ENCODE results near the gene DENND4C. TPM values are rescaled to one million over a fixed set of nuclear protein-coding genes. Genes with fewer than 3 reads are reported as not detected.
"Not testable (repeated sequence)": the region's sequence is repeated elsewhere in the genome, so short reads cannot be mapped to it uniquely, and the experiment has no call there.

DENND4C gene
- 55.6 TPM for total RNA-seq

DNA sequence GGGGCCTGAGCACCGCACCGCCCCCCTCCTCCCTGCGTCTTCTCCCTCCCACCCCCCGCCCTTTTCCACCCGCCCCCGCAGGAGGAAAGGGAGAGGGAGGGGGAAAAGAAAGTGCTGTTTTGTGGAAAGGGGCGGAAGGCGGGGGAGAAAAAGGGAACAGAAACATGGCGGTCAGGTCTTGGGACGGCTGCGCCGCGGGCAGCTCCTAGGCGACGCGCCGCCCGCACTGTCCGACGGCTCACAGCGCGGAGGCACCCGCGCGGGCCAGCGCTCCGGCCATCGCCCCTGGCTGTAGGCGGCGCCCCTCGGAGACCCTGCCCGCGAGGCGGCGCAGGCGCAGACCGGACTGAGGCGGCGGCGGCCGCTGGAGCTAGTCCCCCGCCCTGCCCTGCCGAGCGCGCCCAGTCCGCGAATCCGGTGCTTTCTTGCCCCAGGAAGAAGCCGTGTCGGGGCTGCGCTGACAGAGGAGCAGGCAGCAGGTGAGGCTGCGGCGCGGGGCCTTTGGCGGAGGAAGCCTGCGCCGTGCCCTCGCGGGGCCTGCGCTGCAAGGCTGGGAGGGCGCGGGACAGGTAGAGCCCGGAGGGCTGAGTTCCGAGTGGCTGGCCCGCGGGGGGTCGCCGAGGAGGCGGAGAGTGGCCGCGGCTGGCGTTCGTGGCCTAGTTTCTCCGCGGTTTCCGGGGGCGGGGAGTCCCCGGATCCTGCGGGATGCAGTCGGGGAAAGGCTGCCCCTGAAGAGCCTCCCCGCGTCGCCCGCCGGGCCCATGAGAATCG lies at the start of gene DENND4C:
Gene DENND4C, plus strand, starts transcription at position 339 of the 771 bp plus-strand sequence. CDS start 45,482 bp downstream, outside the sequence.
- peak; percentile 87 for DNase-seq (ENCODE audit: low spot score)

DNA sequence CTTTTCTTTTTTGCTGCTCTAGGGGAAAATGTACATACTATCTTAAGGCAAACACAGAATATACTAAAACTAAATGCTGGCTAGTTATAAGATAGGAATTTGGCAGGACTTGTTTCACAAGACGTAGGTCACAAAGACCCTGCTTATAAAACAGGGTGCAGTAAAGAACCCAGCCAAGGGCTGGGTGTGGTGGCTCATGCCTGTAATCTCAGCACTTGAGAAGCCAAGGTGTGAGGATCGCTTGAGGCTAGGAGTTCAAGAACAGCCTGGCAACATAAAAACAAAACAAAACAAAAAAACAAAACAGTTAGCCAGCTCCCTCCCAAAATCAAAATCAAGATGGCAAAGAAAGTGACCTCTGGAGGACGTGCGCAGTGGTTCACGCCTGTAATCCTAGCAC lies 49.5 kb upstream of the DENND4C start:
- no peak for DNase-seq (ENCODE audit: low spot score)

DNA sequence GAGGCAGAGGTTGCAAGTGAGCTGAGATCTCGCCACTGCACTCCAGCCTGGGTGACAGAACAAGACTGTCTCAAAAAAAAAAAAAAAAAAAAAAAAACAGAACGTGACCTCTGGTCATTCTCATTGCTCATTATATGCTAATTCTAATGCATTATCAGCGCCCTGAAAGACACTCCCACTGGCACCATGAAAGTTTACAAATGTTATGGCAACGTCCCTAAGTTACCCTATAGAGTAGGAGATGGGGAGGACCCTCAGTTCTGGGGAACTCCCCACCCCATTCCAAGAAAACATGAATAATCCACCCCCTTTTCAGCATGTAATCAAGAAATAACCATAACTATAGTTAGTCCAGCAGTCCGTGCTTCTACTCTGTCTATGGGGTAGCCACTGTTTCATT lies 48.9 kb upstream of the DENND4C start:
- DNase-seq (ENCODE audit: low spot score) = no peak

DNA sequence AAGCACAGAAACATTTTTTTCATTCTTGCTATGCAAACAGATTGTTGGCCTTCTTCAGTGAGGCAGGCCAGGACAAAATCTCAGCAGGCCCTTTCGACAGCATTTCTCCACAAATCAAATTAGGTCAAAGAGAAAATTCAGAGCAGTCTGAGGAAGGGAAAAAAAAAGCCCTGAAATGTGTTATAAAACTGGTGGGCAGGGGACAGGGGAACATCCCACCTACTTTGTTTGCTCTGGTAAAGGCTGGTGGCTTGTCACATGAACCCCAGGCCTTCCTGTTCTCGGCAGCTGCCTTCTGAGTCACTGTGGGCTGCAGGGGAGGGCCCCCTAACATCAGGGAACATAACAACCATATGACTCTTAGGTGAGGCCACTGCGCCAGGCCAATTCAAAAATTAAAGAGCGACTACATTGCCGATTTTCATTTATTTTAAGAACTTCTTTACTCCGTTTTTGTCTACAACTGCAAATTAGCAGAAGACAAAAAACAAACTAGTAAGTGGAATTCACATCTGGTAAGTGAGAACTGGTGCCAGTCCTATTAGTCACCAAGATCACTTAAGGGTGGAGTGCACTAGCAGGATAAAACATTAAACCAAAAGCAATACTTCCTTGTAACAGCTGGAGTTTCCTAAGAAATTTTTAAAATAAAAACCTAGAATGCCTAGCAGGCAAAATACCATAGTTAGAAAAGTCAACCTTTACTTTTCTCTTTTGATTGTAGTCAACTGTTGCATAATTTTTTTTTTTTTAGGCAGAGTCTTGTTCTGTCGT lies 46.2 kb upstream of the DENND4C start:
- peak; percentile 85 for DNase-seq (ENCODE audit: low spot score)

DNA sequence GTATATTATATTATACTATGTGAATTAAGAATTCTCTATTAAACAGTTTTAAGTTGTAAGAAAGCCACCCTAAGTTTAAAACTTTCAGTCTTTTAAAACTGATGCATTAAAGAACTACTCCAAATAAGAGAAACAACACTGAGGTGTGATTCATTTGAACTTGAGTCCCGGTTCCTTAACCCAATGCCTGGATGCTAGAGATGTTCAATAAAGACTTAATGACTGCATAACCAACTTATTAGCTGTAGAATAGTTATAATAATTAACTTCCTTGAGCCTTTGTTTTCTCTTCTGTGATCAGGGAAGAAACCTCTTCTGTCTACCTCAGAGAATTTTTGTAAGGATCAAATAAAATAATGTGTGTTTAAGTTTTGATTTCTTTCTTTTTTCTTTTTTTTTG lies 45.3 kb upstream of the DENND4C start:
- DNase-seq (ENCODE audit: low spot score) = no peak

DNA sequence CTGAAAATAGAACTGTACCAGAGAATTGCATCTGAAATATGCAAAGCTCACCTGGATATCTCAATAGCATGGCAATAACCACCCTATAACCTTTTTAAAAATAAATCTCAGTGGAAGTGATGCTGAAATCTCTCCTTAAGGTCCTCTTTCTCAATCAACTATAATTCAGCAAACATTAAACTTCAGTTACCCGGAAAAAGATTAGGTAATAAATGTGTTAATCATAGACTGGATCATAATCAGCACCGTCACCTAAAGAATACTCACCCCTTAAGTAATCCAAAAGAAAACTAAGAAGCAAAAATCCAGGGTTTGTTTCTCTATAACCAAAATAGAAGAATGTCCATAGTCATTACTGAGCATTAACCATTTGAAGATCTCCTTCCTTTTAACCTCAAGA lies 44.3 kb upstream of the DENND4C start:
- DNase-seq (ENCODE audit: low spot score) = no peak

DNA sequence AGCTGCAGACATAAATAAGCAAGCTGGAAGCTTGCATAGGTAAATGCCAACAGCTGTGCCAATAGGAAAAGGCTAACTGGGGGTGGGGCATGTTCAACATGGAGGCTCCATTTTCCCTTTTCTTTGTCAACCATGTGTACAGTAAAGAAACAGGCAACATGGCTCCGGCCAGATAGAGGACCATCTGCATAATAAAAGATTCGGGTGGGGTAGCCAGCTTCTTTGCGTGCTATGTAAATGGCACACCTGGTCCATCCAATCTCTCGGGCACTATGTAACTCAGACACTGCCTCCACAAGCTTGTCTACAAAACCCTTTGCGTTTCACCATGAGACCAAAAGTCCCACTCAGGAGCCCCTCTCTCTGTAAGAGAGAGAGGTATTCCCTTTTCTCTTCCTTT lies 41.7 kb upstream of the DENND4C start:
- no peak for DNase-seq (ENCODE audit: low spot score)

DNA sequence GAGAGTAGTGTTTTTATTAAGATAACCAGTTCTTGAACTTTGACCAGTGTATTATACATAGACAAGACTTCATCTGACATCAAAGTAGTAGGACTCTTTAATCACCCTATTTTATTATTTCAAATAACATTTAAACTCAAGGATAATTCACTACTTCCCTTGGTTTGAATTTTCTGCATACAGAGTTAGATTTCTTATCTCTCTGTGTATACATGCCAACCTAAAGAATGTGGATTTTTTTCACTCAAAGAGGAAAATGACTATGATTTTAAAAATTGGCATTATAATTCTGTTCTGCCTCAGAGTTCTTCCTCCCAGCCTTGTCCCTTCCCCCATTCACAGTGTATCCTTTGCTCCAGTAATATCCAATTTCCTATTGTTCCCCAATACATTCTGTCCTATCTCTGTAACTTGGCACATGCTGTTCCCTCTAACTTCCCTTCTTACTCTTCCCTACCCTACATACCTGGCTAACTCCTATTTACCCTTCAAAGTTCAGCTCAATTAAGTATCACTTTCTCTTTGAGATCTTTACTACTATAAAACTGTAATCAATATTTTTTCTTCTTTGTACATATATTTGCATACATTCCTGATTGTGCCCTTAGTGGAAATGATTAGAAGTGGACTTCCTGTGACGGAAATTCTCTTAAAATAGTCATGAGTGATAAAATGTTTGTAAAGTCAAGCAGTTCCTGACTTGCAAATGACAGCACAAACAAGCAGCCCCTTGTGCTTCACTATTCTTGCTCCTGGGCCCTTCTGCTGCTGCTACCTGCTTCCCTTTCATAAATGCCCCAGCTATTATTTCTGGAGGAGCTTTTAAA lies 38.1 kb upstream of the DENND4C start:
- DNase-seq (ENCODE audit: low spot score) = no peak

DNA sequence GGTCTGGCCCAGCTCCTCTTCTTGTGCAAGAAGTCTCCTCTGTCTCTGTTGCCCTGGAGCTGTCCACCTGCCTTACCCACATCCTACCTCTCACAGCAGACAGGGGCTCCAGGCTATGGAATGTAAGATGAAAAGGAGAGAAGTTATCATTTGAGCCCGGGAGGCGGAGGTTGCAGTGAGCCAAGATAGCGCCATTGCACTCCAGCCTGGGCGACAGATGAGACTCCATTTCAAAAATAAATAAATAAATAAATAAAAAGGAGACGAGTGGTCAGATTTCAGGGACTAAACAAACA lies 37.5 kb upstream of the DENND4C start:
- DNase-seq (ENCODE audit: low spot score) = no peak

DNA sequence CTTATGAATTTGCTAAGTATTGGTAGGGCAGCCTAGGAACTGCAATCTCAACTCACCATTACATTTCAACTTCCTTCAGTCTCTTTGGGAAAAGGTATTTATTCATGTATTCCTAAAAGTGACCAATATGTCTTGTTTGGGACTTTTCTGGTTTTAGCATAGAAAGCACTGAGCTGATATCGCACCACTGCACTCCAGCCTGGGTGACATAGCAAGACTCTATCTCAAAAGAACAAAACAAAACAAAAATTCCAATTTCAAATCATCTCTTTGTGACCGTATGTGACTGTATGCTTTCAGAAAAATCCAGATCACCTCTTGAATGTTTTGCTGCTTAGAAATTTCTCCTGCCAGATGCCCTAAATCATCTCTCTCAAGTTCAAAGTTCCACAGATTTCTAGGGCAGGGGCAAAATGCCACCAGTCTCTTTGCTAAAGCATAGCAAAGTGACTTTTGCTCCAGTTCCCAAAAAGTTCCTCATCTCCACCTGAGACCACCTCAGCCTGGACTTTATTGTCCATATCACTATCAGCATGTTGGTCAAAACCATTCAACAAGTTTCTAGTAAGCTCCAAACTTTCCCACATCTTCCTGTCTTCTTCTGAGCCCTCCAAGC lies 37.0 kb upstream of the DENND4C start:
- DNase-seq (ENCODE audit: low spot score) = not testable (repeated sequence)

DNA sequence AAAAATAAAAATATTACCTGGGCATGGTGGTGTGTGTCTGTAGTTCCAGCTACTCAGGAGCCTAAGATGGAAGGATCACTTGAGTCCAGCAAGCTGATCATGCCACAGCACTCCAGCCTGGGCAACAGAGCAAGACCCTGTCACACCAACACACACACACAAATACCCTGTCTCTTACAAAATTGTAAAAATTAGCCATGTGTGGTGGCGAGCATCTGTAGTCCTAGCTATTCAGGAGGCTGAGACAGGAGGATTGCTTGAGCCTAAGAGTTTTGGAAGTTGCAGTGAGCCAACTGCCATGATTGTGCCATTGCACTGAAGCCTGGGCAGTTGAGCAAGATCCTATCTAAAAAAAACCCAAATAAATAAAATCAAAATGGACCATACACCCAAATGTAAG lies 32.1 kb upstream of the DENND4C start:
- DNase-seq (ENCODE audit: low spot score) = no peak

DNA sequence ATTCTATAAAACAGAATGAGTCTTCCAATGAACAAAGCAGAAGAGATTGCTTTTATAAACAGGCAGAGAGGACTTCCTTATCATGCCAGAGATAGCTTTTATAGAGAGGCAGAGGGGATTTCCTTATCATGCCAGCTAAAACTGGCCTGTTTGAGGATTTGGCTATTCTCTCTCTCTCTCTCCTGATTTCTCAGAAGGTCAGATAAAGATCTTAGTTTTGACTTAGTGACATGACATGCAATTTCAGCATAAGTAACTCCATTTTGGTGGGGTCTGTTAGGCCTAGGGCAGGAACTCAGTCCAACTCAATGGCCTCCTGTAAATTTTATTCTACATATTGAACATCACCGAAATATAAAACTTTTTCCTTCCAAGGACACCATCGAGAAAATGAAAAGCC lies 31.5 kb upstream of the DENND4C start:
- no peak for DNase-seq (ENCODE audit: low spot score)

DNA sequence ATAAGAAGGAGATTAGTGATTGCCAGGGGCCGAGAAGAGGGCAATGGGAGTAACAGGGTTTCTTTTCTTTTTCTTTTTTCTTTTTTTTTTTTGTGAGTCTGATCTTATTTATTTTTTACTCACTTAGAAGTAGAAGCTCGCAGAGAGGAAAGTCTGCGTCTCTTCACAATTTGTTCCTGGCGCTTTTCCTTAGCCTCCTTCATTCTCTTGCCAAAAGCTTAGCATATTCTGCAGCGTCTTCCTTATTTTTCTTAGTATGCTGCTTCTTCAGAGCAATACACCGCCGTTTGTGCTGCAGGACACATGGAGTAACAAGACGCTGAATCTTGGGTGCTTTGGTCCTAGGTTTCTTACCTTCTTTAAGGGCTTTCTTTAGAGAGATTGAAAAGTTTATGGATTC lies 30.3 kb upstream of the DENND4C start:
- DNase-seq (ENCODE audit: low spot score) = peak; percentile 28

DNA sequence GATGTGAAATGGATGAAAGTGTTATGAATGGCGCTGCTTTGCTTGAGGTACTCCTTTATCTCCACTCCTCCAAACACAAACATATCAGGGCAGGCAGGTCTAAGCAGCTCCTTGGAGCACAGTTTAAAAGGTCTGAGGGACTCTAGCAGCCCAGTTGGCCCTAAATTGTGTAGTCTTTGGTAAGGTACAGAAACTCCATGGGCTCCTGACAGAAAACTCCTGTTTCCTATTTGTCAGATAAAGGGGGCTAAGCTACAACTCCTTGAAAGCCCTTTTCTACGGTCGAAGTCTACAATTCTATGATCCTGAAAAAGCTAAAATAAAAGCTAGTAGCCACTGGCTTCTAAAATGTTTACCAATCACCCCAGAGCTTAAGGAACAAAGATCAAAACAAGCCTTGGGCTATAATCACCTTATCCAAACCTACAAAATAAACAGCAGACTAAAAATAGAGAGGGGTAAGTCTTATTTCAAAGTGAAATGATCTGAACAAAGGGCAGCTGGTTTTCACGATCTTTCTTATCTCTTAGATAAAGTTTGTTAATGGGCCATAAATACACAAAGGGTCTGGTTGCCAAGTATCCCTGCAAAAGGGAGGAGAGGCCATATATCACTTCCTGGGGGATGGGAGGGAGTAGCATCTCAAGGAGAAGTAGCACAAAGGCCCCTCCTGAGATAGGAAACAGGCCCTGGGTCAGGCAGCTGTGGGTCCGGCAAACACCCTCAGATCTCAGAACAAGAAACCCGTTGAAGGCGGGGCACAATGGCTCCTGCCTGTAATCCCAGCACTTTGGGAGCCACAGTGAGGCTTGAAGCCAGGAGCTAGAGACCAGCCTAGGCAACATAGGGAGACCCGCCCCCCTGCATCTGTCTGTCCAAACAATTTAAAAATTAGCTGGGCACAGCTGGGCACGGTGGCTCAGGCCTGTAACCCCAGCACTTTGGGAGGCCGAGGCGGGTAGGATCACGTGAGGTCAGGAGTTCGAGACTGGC lies 28.3 kb upstream of the DENND4C start:
- DNase-seq (ENCODE audit: low spot score) = peak; percentile 34

DNA sequence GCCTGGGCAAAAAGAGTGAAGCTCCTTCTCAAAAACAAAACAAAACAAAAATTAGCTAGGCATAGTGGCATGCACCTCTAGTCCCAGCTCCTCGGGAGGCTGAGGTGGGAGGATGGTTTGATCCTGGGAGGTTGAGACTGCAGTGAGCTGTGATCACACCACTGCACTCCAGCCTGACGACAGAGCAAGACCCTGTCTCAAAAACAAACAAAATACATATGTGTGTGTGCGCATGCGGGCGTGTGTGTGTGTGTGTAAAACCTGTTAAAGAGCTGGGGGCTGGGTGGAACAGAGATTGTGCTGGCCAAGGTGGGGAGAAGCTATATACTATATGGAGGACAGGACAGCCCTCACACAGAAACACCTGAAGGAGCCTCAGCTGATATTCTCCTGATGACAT lies 27.4 kb upstream of the DENND4C start:
- no peak for DNase-seq (ENCODE audit: low spot score)

DNA sequence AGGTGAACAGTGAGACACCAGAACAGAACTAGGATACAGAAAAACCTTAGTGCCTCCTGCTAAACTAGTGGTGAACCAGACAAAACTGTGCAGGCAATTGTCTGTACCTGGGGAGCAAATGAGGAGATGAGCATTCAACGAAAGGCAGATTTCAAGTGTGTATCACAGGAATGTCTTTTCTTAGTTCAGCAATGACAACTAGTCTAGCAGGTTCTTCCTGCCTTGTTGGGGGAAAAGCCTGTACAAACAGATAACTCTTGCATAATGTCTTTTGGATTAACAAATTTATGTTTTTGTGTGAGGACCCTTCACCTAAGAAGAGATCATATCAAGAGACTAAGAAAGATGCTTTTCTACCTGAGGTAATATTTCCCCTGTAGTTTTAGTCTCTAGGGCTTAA lies 21.8 kb upstream of the DENND4C start:
- DNase-seq (ENCODE audit: low spot score) = no peak

DNA sequence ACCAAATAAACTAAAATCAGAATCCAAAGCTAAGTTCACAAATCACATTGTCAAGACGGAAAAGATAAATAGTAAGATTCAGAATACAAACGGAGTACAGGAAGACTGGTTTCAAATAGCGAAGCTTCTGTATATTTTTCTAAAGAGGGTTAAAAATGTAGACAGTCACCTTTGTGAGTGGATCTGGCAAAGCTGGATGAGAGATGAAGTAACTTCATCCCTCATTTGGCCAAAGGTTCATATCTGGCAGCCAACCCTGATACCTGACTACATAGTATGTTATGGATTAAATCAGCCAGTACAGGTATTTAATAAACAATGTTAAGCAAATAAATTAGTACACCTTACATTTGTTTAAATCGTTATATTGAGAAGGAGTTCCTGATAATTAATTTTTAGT lies 21.3 kb upstream of the DENND4C start:
- DNase-seq (ENCODE audit: low spot score) = no peak

DNA sequence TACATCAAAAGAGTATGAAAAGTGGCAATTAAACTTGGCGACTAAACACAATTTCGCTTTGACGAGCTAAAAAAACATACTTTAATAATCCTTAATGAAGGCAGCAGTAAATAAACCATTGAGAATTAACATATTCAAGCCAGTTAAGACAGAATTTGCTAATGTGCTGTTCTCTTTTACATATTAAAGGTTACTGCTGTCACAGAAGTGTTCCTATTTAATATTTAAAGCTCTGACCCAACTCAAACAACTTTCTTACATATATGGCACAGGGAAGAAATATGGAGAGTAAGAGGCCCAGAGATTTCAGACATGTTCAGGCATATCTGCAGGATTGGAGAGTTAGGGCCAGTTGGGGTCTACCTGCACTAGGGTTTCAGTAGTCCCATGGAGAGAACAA lies 16.7 kb upstream of the DENND4C start:
- DNase-seq (ENCODE audit: low spot score) = no peak

DNA sequence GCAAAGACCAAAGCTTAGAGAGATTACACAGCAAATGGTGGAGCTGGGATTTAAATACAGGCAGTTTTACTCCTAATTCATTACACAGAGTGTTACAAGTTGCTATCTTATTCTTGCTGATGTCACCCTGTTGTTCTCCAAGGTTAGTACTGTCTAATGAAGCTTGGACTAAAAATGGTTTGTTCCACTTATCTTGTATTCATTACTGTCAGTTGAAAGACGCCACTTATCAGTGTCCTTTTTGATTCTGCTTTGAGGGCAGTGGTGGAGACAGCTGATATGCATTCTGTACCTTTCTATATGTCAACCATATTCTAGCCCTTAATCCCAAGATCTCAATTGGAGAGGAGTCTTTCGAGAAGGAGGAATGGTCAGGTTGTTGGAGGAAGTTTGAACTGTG lies 14.0 kb upstream of the DENND4C start:
- no peak for DNase-seq (ENCODE audit: low spot score)

DNA sequence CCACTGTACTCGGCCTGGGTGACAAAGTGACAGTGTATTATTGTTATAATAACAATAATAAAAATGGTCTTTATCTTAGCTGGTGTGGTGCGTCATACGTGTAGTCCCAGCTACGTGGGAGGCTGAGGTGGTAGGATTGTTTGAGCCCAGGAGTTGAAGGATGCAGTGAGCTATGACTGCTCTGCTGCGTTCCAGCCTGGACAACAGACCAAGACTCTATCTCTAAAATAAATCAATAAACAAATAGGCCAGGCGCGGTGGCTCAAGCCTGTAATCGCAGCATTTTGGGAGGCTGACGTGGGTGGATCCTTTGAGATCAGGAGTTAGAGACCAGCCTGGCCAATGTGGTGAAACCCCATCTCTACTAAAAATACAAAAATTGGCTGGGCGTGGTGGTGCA lies 9.2 kb upstream of the DENND4C start:
- no peak for DNase-seq (ENCODE audit: low spot score)

DNA sequence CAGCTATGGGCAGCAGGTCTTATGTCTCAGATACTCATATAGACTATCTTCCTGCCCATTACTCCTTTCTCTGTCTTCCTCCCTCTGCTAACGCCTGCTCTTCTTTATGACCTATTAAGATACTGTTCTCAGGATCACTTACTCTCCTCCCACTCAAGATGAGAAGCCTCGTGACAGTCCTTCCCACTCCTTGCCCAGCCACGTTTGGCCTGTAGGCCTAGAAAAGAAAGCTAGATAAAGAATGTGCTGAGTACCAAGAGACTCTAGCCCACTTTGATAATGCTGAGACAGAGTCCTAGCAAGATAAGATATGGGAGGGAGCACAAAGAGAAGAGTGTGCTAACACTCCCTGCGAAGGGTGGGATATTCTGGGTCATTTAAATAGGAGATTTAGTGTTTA lies 6.8 kb upstream of the DENND4C start:
- no peak for DNase-seq (ENCODE audit: low spot score)

Measured in mucosa of gallbladder (tissue), 1 donor.